HL-60/S4 treated with phorbol 12-myristate 13-acetate at 8.2 ng/mL for 4 days and 3 days (cell line): ENCODE measurements around the gene POU2AF1.
"Not testable (repeated sequence)": the region's sequence is repeated elsewhere in the genome, so short reads cannot be mapped to it uniquely, and the experiment has no call there.

Source experiments
- in situ Hi-C: fragments of 300-500 bp; cut with MboI; formaldehyde crosslinking; loops from 2 replicates; pipeline ENCODE4 v1.15.0; 2022; ENCODE audit warnings: low sequenced_read_pairs

POU2AF1 gene

GRCh38 chr11:111410951-111411350 lies 31.9 kb upstream of the POU2AF1 start:
- in situ Hi-C loops, result no loop called here

GRCh38 chr11:111409915-111410314 lies 30.8 kb upstream of the POU2AF1 start:
- in situ Hi-C loops, result no loop called here

- in situ Hi-C loops, result no loop called here
Measured at GRCh38 chr11:111408789-111409727, 30.0 kb upstream of the POU2AF1 start.

- in situ Hi-C loops, result no loop called here
Measured at GRCh38 chr11:111407652-111408051, 28.6 kb upstream of the POU2AF1 start.

- in situ Hi-C loops, result no loop called here
Measured at GRCh38 chr11:111406589-111406988, 27.5 kb upstream of the POU2AF1 start.

GRCh38 chr11:111406091-111406490 lies 27.0 kb upstream of the POU2AF1 start:
- in situ Hi-C loops, result no loop called here

GRCh38 chr11:111405551-111405950 lies 26.5 kb upstream of the POU2AF1 start:
- in situ Hi-C loops, result no loop called here

GRCh38 chr11:111403051-111403726 lies 24.1 kb upstream of the POU2AF1 start:
- in situ Hi-C loops, result no loop called here

- in situ Hi-C loops, result no loop called here
Measured at GRCh38 chr11:111402411-111402810, 23.3 kb upstream of the POU2AF1 start.

- in situ Hi-C loops, result not testable (repeated sequence)
Measured at GRCh38 chr11:111401957-111402356, 22.9 kb upstream of the POU2AF1 start.

GRCh38 chr11:111400595-111400994 lies 21.5 kb upstream of the POU2AF1 start:
- in situ Hi-C loops, result no loop called here

GRCh38 chr11:111399187-111400031 lies 20.3 kb upstream of the POU2AF1 start:
- in situ Hi-C loops, result no loop called here

GRCh38 chr11:111397034-111397433 lies 18.0 kb upstream of the POU2AF1 start:
- in situ Hi-C loops, result no loop called here

- in situ Hi-C loops, result no loop called here
Measured at GRCh38 chr11:111395749-111396148, 16.7 kb upstream of the POU2AF1 start.

- in situ Hi-C loops, result no loop called here
Measured at GRCh38 chr11:111395081-111395480, 16.0 kb upstream of the POU2AF1 start.

- in situ Hi-C loops, result not testable (repeated sequence)
Measured at GRCh38 chr11:111394147-111394546, 15.1 kb upstream of the POU2AF1 start.

- in situ Hi-C loops, result no loop called here
Measured at GRCh38 chr11:111393585-111393984, 14.5 kb upstream of the POU2AF1 start.

- in situ Hi-C loops, result no loop called here
Measured at GRCh38 chr11:111393096-111393495, 14.0 kb upstream of the POU2AF1 start.

- in situ Hi-C loops, result no loop called here
Measured at GRCh38 chr11:111392552-111392951, 13.5 kb upstream of the POU2AF1 start.

GRCh38 chr11:111391328-111392124 lies 12.5 kb upstream of the POU2AF1 start:
- in situ Hi-C loops, result no loop called here
